ENCODE measurements around the gene LCMT1. TPM values are rescaled to one million over a fixed set of nuclear protein-coding genes. Genes with fewer than 3 reads are reported as not detected.
"Not testable (repeated sequence)": the region's sequence is repeated elsewhere in the genome, so short reads cannot be mapped to it uniquely, and the experiment has no call there.

LCMT1 gene
- 10 to 100 TPM; 30.4 to 39.2 TPM for total RNA-seq
- long read RNA-seq, transcript LCMT1-203 (11 exons, 1,368 nt) = major isoform, 52 of 69 reads
- long read RNA-seq, partial matches to known transcripts = 3 of 69 reads
- long read RNA-seq, other reads (novel, unspliced or antisense) = 14 of 69 reads

DNA sequence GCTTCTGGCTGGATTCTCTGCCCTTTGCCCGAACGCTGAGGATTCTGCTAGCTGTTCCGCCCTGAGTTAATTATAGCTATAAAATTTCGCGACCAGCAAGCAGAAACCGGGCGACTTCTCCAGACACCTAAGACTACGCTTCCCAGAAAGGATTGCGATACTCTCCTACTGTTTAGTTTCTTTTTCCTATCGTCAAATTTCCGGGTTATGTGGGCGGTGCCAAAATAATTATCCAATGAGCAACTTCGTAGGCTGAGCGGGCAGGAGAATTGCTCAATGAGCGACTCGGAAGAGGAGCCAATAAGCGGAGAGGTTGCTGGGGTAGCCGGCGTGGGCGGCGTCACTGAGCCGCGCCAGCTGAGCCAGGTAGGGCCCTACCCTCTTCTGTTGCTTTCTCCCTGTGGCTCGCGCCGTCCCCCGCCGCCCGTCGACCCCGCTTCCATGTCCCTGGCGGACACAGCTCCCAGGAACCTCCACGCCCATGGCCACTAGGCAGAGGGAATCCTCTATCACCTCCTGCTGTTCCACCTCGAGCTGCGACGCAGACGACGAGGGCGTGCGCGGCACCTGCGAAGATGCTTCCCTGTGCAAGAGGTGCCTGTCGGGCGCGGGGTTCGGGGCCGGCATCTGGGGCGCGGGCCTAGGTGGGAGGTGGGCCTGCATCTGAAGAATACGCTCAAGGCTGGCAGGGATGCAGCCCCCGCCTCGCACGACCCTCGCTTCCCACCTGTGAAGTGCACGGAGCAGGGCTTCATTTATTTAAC lies at the start of gene LCMT1:
LCMT1 (plus strand) TSS at position 340 of the 764 bp plus-strand sequence; CDS start at position 482, 142 bp downstream.
- DNase-seq (peak; percentile 92), ATAC-seq (peak; percentile 90 to 92)
- intact Hi-C loops (cut with DNase I) = loop anchor here in 1 of 2 donors (2.0 kb wide), 1 partner anchor 57 kb away; no protein-coding TSS in a partner anchor

GRCh38 chr16:25063102-25063501 lies 48.4 kb upstream of the LCMT1 start:
- no peak for DNase-seq
- no peak for ATAC-seq
- intact Hi-C loops (cut with DNase I) = loop anchor here in 1 of 2 donors (10.0 kb wide), 1 partner anchor 162 kb away; no protein-coding TSS in a partner anchor

DNA sequence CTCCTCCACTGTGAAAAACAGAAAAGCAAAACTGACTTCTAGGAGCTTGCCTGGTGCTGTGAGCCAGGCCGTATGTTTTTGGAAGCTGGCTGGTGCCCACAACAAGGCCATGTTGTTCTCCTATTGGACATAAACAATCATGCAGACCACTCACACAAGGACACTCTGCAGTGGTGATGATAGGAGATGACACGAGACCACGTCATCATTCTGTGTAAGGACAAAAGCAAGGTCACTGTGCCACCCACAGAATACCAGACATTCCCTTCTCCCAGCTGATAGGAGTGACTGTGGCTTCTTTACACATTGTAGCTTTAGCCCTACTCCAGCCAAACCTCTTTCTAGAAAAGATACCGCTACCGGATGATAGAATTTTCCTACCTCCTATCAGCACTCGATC lies 47.7 kb upstream of the LCMT1 start:
- DNase-seq = peak; percentile 33
- peak; percentile 36 to 50 for ATAC-seq
- intact Hi-C loops (cut with DNase I) = loop anchor here in 1 of 2 donors (10.0 kb wide), 1 partner anchor 161 kb away; no protein-coding TSS in a partner anchor

GRCh38 chr16:25064281-25064680 lies 47.3 kb upstream of the LCMT1 start:
- ATAC-seq, DNase-seq: not testable (repeated sequence)
- intact Hi-C loops (cut with DNase I) = loop anchor here in 1 of 2 donors (10.0 kb wide), 1 partner anchor 161 kb away; no protein-coding TSS in a partner anchor

GRCh38 chr16:25064937-25065336 lies 46.6 kb upstream of the LCMT1 start:
- ATAC-seq (no peak), DNase-seq (no peak)
- intact Hi-C loops (cut with DNase I) = loop anchor here in 1 of 2 donors (10.0 kb wide), 1 partner anchor 160 kb away; no protein-coding TSS in a partner anchor

- ATAC-seq (no peak), DNase-seq (no peak)
- intact Hi-C loops (cut with DNase I) = loop anchor here (2.0 to 10.0 kb wide), 2 partner anchors 41 to 159 kb away; no protein-coding TSS in a partner anchor
Observed at GRCh38 chr16:25065899-25066298, 45.6 kb upstream of the LCMT1 start.

- DNase-seq = no peak
- no peak for ATAC-seq
- intact Hi-C loops (cut with DNase I) = loop anchor here (2.0 to 10.0 kb wide), 2 partner anchors 40 to 158 kb away; no protein-coding TSS in a partner anchor
Observed at GRCh38 chr16:25066426-25066746, 45.2 kb upstream of the LCMT1 start.

DNA sequence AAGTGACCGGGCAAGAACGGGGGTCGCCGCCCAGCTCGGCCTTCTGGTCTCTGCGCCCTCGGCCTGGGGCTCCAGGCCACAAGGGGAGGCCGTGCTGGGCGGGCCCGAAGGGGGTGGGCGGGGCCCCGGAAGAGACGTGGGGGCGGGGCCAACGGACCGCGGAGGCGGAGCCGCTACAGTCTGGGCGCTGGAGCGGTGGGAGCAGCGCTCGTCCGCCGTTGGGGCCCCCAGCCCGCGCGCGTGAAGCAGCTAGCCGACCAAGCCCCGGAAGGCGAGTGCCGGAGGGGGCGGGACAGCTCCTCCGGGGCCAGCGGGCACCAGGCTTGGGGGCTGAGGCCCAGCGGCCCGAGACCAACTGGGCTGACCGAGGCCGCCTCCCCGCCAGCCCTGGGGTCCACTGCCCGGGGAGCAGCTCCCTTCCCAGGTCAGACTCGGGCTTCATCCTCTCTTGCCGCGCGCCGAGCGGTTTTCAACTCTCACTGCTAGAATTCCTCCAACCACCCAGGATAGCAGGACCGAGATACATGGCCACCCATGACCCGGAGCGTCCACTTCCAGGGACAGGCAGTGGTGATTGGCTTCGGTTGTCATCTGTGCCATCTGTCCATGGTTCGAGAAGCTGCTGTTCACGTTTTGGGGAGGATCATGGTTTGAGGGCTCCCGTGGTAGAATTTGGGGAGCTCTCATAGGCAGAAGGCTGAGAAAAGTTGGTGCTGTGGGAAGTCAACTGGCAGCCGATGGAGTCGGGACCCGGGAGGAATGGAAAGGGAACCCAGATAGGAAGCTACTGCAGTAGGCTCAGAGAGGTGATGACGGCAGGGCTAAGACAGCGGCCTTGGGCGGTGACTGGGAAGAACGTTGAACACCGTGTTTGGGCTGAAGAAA lies 44.6 kb upstream of the LCMT1 start:
- DNase-seq = peak; percentile 88
- intact Hi-C loops (cut with DNase I) = loop anchor here (2.0 to 10.0 kb wide), 2 partner anchors 40 to 158 kb away; no protein-coding TSS in a partner anchor
- ATAC-seq = peak; percentile 97 to 98

DNA sequence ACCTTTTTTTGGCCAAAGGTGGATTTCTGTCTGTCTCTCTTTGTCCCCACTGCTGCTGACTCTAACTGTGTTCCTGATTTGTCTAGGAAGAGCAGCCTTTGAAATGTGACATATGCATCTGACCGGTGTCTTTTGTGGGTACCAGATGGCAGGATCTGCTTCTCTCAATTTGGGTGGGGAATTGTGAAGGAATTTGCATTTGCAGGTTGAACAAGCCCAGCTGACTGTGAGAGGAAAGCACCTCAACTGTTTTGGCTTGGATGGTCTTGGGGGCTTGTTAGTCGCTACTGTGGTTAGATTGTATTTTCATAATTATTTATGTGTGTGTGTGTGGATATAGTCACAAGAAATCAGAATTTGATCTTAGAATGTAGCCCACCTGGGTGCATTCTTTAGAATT lies 37.7 kb upstream of the LCMT1 start:
- intact Hi-C loops (cut with DNase I) = no loop called here
- DNase-seq (no peak), ATAC-seq (no peak)

DNA sequence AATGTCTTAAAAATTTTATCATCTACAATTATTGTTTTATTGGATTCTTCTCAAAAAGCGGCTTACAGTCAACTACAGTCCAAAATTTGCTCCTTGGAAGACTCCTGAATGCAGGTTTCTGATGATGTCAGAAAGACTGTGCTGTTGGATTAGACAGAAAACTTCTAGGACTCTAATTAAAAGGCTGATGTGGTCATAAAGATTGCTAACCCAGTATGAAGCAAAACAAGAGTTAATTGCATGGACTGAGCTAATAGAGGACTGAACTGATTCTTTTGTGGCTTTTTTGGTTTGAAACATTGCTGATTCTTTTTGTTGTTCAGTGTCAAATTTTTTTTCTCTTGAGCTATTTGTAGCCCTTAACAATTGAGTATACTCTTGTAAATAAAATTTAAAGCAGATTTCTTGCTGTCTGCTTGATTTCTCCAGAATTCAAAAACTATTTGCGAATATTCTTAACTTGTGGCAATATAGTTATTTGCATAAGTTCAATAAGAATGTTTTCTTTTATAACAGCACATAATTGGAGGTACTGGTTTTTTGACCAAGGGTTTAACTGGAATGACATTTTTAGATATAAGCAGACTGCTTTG lies 33.1 kb upstream of the LCMT1 start:
- intact Hi-C loops (cut with DNase I) = no loop called here
- DNase-seq (no peak), ATAC-seq (no peak)

DNA sequence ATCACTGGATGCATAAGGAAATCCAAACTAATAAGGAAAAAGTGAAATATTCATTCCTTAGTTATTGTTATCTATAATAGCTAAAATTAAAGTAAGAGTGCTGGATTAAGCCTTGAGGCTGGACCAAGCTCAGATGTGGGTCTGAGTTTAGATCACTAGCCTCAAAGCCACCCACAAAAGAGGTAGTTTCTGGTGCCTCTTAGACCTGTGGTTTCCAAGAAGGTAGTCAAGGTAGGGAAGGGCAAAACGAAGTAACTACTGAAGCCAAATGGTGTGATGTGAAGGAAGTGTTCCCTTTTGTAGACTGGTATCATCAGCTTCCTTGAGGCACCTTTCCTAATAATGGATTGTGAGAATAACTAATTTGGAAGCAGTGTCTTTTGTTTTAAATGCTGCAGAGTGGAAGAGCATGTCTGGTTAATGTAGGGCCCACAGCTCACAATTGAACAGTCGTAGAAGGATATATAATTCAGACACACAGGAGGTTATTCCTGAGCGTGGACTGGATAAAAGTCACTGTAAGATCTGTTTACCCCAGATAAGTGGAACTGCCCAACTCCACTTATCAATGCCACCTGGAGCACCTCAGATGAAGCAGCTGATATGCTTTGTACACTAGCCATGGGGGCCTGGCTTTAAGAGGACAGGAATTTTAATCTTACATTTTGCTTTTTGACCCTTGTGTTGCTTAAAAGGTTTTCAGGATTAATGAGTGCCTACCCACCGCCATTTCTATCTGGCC lies 31.7 kb upstream of the LCMT1 start:
- no peak for ATAC-seq
- DNase-seq = no peak
- intact Hi-C loops (cut with DNase I) = no loop called here

GRCh38 chr16:25080420-25081131 lies 31.0 kb upstream of the LCMT1 start:
- ATAC-seq = no peak
- intact Hi-C loops (cut with DNase I) = no loop called here
- DNase-seq = no peak

- intact Hi-C loops (cut with DNase I) = no loop called here
- no peak for ATAC-seq
- DNase-seq = no peak
Observed at GRCh38 chr16:25081702-25082101, 29.8 kb upstream of the LCMT1 start.

DNA sequence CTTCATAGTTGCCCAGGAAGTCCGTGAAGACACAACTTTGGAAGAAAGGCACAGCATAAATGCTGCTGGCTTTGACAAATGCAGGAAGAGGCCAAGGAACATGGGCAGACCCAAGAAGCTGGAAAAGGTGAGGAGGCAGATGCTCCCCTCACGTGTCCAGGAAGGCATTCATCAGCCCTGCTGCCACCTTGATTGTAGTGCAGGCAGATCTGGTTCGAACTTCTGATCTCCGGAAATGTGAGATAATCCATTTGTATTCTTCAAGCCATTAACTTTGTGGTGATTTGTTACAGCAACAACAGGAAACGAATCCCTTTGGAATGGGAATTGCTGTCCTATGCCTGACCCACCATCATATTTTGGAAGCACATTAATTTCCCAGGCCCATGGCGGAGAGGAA lies 28.5 kb upstream of the LCMT1 start:
- no peak for DNase-seq
- ATAC-seq = no peak
- intact Hi-C loops (cut with DNase I) = no loop called here

DNA sequence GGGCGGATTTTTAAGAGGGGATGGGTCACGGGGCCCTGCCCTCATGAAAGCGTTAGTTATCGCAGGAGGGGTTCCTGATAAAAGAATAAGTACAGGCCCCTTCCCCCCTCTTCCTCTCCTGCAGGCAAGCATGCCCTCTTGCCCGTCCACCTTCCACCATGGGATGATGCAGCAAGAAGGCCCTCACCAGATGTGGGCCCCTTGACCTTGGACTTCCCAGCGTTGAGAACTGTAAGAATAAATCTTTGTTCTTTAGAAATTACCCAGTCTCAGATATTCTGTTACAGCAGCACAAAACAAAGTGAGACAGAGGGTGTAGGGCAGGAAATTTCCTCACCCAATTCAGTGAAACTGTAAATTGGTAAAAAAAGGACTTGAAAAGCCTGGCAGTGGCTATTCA lies 27.8 kb upstream of the LCMT1 start:
- DNase-seq (no peak), ATAC-seq (no peak)
- intact Hi-C loops (cut with DNase I) = no loop called here

- no peak for DNase-seq
- no peak for ATAC-seq
- intact Hi-C loops (cut with DNase I) = no loop called here
Observed at GRCh38 chr16:25084797-25085196, 26.7 kb upstream of the LCMT1 start.

GRCh38 chr16:25087761-25088160 lies 23.8 kb upstream of the LCMT1 start:
- ATAC-seq (no peak), DNase-seq (no peak)
- intact Hi-C loops (cut with DNase I) = no loop called here

DNA sequence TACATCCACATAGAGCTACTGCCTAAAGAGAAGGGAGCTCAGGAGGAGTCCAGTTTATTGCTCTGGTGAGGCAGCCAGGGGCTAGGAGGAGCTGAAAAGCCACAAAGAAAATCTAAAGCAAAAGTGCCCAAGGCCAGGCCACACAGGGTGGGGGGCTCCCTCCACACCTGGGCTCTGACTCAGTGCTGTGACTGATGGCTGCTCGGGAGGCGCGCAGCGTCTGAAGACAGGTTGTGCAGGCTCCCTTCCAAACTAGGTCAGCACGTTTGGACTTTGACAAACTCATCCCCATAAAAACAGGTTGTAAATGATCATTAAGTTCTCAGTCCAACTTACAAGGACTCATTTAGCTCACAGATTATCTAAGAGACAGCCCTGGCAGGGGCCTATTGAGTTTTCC lies 22.2 kb upstream of the LCMT1 start:
- DNase-seq = no peak
- intact Hi-C loops (cut with DNase I) = no loop called here
- no peak for ATAC-seq

All from left cardiac atrium (tissue), 4 donors.